HepG2 (cell line): ENCODE results near the gene TBXAS1. TPM values are rescaled to one million over a fixed set of nuclear protein-coding genes. Genes with fewer than 3 reads are reported as not detected.

Source experiments
- ATAC-seq: fragments of 200-7000 bp; cut with Tn5 transposase; 3 replicates; pipeline ENCODE4 v1.9.1; 2020; ENCODE audit warnings: mild to moderate bottlenecking, moderate library complexity
- BruUV-seq: library from RNA; stranded (reverse); fragments of 400-500 nt; replicated peaks from 2 replicates; lab custom pipeline; 2021; lab: Mats Ljungman, UMichigan
- CTCF ChIA-PET: fragments of 300-600 bp; formaldehyde crosslinking; extraction: SDS; loops from one replicate; lab custom pipeline; 2021; ENCODE audit warnings: low total read pairs, inconsistent platforms, low intra/inter-chr PET ratio; lab: Yijun Ruan, JAX
- POLR2A ChIA-PET: fragments of 350-600 bp; sonication (Branson Sonifier 250); formaldehyde crosslinking; loops from one replicate; lab custom pipeline; 2020; ENCODE audit warnings: antibody characterized with exemption, inconsistent platforms; lab: Yijun Ruan, JAX
- DNase-seq: peaks from one replicate; pipeline ENCODE4 v3.0.0-alpha.2; 2015; ENCODE audit warnings: low spot score
- FAIRE-seq: peaks from 3 replicates; lab custom pipeline; 2011; peaks lifted over from hg19 to GRCh38; lab: Jason Lieb, UNC
- H2AFZ ChIP-seq: one replicate; pipeline ENCODE4 v1.6.1; 2011; ENCODE audit warnings: low read length, inconsistent platforms
- H3K27ac ChIP-seq: fragments of 300-600 bp; 3 replicates; pipeline ENCODE4 v1.8.0; 2011; ENCODE audit warnings: mixed run types, mild to moderate bottlenecking, mixed read lengths, low read length, inconsistent platforms; ENCODE audit not compliant: insufficient read depth; ENCODE audit errors: extremely low read length
- H3K27me3 ChIP-seq, 2 experiments: fragments of 200-600 bp in 1 of 2; 2 replicates in 1 of 2; 3 replicates in 1 of 2; pipeline versions ENCODE4 v1.6.0 to v1.8.0; 2011; ENCODE audit warnings: low read length in 2 of 2, mild to moderate bottlenecking in 2 of 2, moderate library complexity in 2 of 2, inconsistent platforms in 1 of 2; ENCODE audit not compliant: insufficient read depth in 2 of 2, control insufficient read depth in 1 of 2
- H3K36me3 ChIP-seq, 2 experiments: fragments of 200-600 bp in 1 of 2; replicated peaks in 1 of 2; 2 replicates in 1 of 2; 3 replicates in 1 of 2; pipeline versions ENCODE4 v1.5.1 to v1.8.0; 2011; ENCODE audit warnings: low read length in 2 of 2, inconsistent platforms in 1 of 2; ENCODE audit not compliant: insufficient read depth in 2 of 2, control insufficient read depth in 1 of 2
- H3K4me1 ChIP-seq: 2 replicates; pipeline ENCODE4 v1.5.1; 2012; ENCODE audit warnings: low read length, inconsistent platforms; ENCODE audit not compliant: insufficient read depth
- H3K4me2 ChIP-seq: 2 replicates; pipeline ENCODE4 v1.6.0; 2011; ENCODE audit warnings: low read depth, low read length, inconsistent platforms
- H3K4me3 ChIP-seq, 3 experiments: fragments of 200-600 bp in 1 of 3; sonication (generic), shearing (Covaris generic) in 1 of 3; replicated peaks in 1 of 3; 2 replicates each; pipeline ENCODE4 v1.5.1; 2011 to 2016; ENCODE audit warnings: low read length in 3 of 3, inconsistent platforms in 2 of 3, low read depth in 2 of 3, mild to moderate bottlenecking in 2 of 3, control low read depth in 1 of 3, mixed read lengths in 1 of 3; ENCODE audit not compliant: insufficient read depth in 1 of 3
- H3K79me2 ChIP-seq: one replicate; pipeline ENCODE4 v1.6.1; 2011; ENCODE audit warnings: low read length, inconsistent platforms; ENCODE audit not compliant: insufficient read depth
- H3K9ac ChIP-seq: 2 replicates; pipeline ENCODE4 v1.6.0; 2011; ENCODE audit warnings: mild to moderate bottlenecking, low read depth, low read length, inconsistent platforms; ENCODE audit not compliant: insufficient read depth
- H3K9me3 ChIP-seq: 2 replicates; pipeline ENCODE4 v1.5.1; 2012; ENCODE audit warnings: mild to moderate bottlenecking, low read length
- H4K20me1 ChIP-seq: 2 replicates; pipeline ENCODE4 v1.6.0; 2011; ENCODE audit warnings: inconsistent platforms, mild to moderate bottlenecking, low read length, moderate library complexity; ENCODE audit not compliant: insufficient read depth
- MAFF ChIP-seq: IDR thresholded peaks from 2 replicates; pipeline ENCODE4 v1.6.1; 2011; ENCODE audit warnings: low read depth, low read length, improper control_type of control experiment
- MAFK ChIP-seq, 2 experiments: IDR thresholded peaks in 1 of 2; conservative IDR thresholded peaks in 1 of 2; 2 replicates each; pipeline ENCODE4 v1.6.1; 2011; ENCODE audit warnings: improper control_type of control experiment in 2 of 2, low read length in 2 of 2
- NFE2L2 ChIP-seq: fragments of 150-350 bp; IDR thresholded peaks from 2 replicates; pipeline ENCODE4 v1.6.1; 2014; ENCODE audit warnings: low read length
- WGBS: methylation state at CpG from one replicate; pipeline ENCODE4 v1.1.6; 2017; ENCODE audit warnings: low lambda C conversion rate; 5-methylcytosine and 5-hydroxymethylcytosine counted together
- in situ Hi-C: cut with HindIII; loops from 2 replicates; pipeline ENCODE4 v1.10.0; 2017; ENCODE audit warnings: low pct_unique_long_range_greater_than_20kb; ENCODE audit not compliant: extremely low pct_ligation_motif_present
- intact Hi-C: fragments of 100-400 bp; cut with micrococcal nuclease; formaldehyde crosslinking; loops from one replicate; pipeline ENCODE4 v1.10.0; 2022; ENCODE audit not compliant: unreplicated experiment
- polyA plus RNA-seq, 8 experiments: library from polyadenylated mRNA; depleted of rRNA in 3 of 8; stranded (reverse) in 7 of 8; unstranded in 1 of 8; fragments of >200 nt; fragmentation: Illumina TruSeq in 4 of 8; extraction: Trizol in 4 of 8; gene quantifications; 2 replicates each; pipeline versions ENCODE4 v1.2.1 to v1.2.3, GENCODE V29; 2011 to 2016; ENCODE audit warnings: low read depth in 4 of 8, missing spikeins in 1 of 8, mixed read lengths in 1 of 8; ENCODE audit not compliant: insufficient read depth in 1 of 8
- total RNA-seq, 5 experiments: library from RNA; depleted of rRNA; stranded (reverse); fragments of >200 nt; fragmentation: Illumina TruSeq; extraction: Trizol; gene quantifications; 2 replicates each; pipeline ENCODE4 v1.2.3, GENCODE V29; 2016; ENCODE audit warnings: low read depth in 1 of 5
- TF ChIP-seq, protein P1 (sequence below): sonication (generic); formaldehyde crosslinking; IDR thresholded peaks from 2 replicates; pipeline ENCODE4 v1.5.0; 2020; ENCODE audit warnings: missing genetic modification reagents
- TF ChIP-seq, protein P2 (sequence below): IDR thresholded peaks from 2 replicates; pipeline ENCODE4 v1.6.1; 2016
- TF ChIP-seq, protein P3 (sequence below): sonication (generic); formaldehyde crosslinking; IDR thresholded peaks from 2 replicates; pipeline ENCODE4 v1.5.1; 2020; ENCODE audit warnings: missing genetic modification reagents, mild to moderate bottlenecking, borderline replicate concordance

The TBXAS1 gene
- total and polyA plus RNA-seq, 2 of the 13 experiments (the other 11 are each of a cell fraction or from before 2014, with no cell fraction given) = 4.0 to 4.9 TPM

DNA sequence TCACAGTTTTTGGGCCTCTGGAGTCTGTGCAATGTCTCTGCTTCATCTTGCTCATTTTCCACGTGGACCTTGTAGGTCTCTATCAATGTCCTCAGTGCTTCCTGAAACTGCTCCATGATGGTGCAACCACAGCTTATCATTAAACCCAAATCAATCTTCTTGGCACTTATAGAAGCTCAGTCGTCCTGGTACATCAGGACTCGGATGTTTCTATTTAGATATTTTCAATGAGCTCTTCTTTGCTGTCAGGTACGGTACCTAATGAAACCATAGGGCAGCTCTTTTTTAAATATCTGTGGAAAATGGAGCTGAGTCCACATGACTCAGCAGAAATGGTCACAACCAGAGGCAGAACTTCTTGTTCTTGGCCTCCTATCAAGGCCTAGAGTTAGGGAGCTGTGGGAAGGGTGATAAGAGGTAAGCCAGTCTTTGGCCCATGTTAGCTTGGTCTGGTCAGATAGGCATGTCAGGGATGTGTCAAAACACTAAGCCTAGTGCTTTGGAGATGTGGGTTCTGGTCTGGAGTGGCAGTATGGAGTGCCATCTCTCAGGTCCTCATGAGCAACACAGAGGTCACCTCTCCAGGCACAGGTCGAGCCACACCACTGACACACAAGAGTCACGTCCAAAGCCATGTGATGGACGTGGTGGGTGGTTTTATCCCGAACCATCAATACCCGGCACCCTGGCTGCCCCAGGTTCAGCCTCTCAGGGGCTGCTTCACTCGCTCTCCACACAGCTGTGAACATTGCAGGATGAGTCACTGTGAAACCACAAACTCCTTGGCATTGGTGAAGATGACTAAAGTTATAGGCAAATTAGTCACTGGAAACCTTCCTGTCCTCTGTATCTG lies 87.0 kb downstream of the TBXAS1 start:
- in situ Hi-C loops (no loop called here), intact Hi-C loops (no loop called here)
- H3K4me3 ChIP-seq = no peak overlapping the region
- H3K79me2 ChIP-seq = no peaks in the 10 kb centered on the region
- no peak overlapping the region for H2AFZ ChIP-seq
- H4K20me1 ChIP-seq = no peaks in the 10 kb centered on the region
- no TSS peak for BruUV-seq
- POLR2A ChIA-PET = no interaction called here
- WGBS = 88% methylated on average over 5 of the region's 10 CpGs
- no peak overlapping the region for H3K9ac ChIP-seq
- no peaks in the 10 kb centered on the region for H3K36me3 ChIP-seq
- ATAC-seq (no peak), DNase-seq (no peak), FAIRE-seq (no peak)
- CTCF ChIA-PET = no interaction called here
- H3K4me1 ChIP-seq = no peaks in the 10 kb centered on the region
- TF ChIP-seq, protein P1, sequence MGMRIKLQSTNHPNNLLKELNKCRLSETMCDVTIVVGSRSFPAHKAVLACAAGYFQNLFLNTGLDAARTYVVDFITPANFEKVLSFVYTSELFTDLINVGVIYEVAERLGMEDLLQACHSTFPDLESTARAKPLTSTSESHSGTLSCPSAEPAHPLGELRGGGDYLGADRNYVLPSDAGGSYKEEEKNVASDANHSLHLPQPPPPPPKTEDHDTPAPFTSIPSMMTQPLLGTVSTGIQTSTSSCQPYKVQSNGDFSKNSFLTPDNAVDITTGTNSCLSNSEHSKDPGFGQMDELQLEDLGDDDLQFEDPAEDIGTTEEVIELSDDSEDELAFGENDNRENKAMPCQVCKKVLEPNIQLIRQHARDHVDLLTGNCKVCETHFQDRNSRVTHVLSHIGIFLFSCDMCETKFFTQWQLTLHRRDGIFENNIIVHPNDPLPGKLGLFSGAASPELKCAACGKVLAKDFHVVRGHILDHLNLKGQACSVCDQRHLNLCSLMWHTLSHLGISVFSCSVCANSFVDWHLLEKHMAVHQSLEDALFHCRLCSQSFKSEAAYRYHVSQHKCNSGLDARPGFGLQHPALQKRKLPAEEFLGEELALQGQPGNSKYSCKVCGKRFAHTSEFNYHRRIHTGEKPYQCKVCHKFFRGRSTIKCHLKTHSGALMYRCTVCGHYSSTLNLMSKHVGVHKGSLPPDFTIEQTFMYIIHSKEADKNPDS (CRISPR knock-in tag) = no peak
- TF ChIP-seq, protein P2, sequence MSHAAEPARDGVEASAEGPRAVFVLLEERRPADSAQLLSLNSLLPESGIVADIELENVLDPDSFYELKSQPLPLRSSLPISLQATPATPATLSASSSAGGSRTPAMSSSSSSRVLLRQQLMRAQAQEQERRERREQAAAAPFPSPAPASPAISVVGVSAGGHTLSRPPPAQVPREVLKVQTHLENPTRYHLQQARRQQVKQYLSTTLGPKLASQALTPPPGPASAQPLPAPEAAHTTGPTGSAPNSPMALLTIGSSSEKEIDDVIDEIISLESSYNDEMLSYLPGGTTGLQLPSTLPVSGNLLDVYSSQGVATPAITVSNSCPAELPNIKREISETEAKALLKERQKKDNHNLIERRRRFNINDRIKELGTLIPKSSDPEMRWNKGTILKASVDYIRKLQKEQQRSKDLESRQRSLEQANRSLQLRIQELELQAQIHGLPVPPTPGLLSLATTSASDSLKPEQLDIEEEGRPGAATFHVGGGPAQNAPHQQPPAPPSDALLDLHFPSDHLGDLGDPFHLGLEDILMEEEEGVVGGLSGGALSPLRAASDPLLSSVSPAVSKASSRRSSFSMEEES (CRISPR knock-in tag) = no peak
- TF ChIP-seq NFE2L2 (peak; percentile 80), MAFK (conservative IDR thresholded peaks at IDR 0.05 in 1 of 2, IDR thresholded peaks at IDR 0.05 in 1 of 2; ENCODE audit: low read length in 2 of 2) (peak; percentile 76 to 77), MAFF (peak; percentile 76)
- TF ChIP-seq, protein P3, sequence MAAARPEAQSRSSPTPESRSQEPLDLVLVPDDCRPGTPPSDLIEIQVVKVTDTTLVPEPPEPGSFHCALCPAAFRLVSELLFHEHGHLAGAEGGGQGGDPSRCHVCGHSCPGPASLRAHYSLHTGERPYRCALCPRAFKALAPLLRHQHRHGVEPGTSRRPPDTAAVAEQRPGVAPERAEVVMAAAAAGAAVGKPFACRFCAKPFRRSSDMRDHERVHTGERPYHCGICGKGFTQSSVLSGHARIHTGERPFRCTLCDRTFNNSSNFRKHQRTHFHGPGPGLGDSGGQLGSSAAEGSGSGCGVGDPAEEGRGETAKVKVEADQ (CRISPR knock-in tag) = no peak
- H3K27ac ChIP-seq = no peak overlapping the region
- no peaks in the 10 kb centered on the region for H3K9me3 ChIP-seq
- H3K27me3 ChIP-seq = no peaks in the 10 kb centered on the region
- H3K4me2 ChIP-seq = no peak overlapping the region
